ENCODE data around the gene TP53I11.

- TF ChIP-seq CTCF (conservative IDR thresholded peaks at IDR 0.05) (no peak), ZFX (IDR thresholded peaks at IDR 0.05) (no peak)
These were observed 34.4 kb downstream of the TP53I11 start for GRCh38 chr11:44916331-44916730.

Data from C4-2B (cell line).